Tibial nerve (tissue), 4 donors: ENCODE data around the gene PHTF2. TPM values are rescaled to one million over a fixed set of nuclear protein-coding genes. Genes with fewer than 3 reads are reported as not detected.

ENCODE experiments used
- DNase-seq, 2 donors: peaks; one replicate each; pipeline ENCODE4 v3.0.0-alpha.2; 2019; ENCODE audit warnings: low spot score in 2 of 2
- H3K27ac ChIP-seq, 4 donors: fragments of 200-600 bp; sonication (generic) in 3 of 4; one replicate each; pipeline ENCODE4 v1.5.1; 2017 to 2019; ENCODE audit warnings: mild to moderate bottlenecking in 1 of 4
- H3K27me3 ChIP-seq, 2 donors: fragments of 200-600 bp; sonication (generic) in 1 of 2; one replicate each; pipeline versions ENCODE4 v1.5.1 to v1.6.0; 2017 to 2019
- H3K36me3 ChIP-seq, 3 donors: fragments of 200-600 bp; sonication (generic); one replicate each; pipeline ENCODE4 v1.5.1; 2018 to 2019
- H3K4me1 ChIP-seq, 4 donors: fragments of 200-600 bp; sonication (generic) in 3 of 4; one replicate each; pipeline ENCODE4 v1.5.1; 2017 to 2019
- H3K4me3 ChIP-seq, 4 donors: fragments of 200-600 bp; sonication (generic) in 3 of 4; one replicate each; pipeline ENCODE4 v1.5.1; 2017 to 2019; ENCODE audit warnings: mild to moderate bottlenecking in 1 of 4, moderate library complexity in 1 of 4
- H3K9me3 ChIP-seq, 4 donors: fragments of 200-600 bp; sonication (generic) in 3 of 4; one replicate each; pipeline ENCODE4 v1.5.1; 2017 to 2019
- CTCF ChIP-seq, 5 experiments: fragments of 200-600 bp in 3 of 5; fragments of 450-650 bp in 2 of 5; sonication (generic) in 3 of 5; IDR thresholded peaks; one replicate each; pipeline ENCODE4 v1.5.1; 2016 to 2019; ENCODE audit warnings: antibody characterized with exemption in 5 of 5, mild to moderate bottlenecking in 3 of 5, moderate library complexity in 2 of 5
- EP300 ChIP-seq, 2 donors: sonication (generic); formaldehyde crosslinking; IDR thresholded peaks; one replicate each; pipeline ENCODE4 v1.6.1; 2017; ENCODE audit warnings: antibody characterized with exemption in 2 of 2, mild to moderate bottlenecking in 1 of 2
- POLR2A ChIP-seq, 2 donors: fragments of 450-650 bp; IDR thresholded peaks; one replicate each; pipeline ENCODE4 v1.6.1; 2017; ENCODE audit warnings: antibody characterized with exemption in 2 of 2, mild to moderate bottlenecking in 2 of 2, moderate library complexity in 2 of 2
- WGBS, 2 donors: methylation state at CpG; one replicate each; pipeline ENCODE4 v1.1.5; 2018; 5-methylcytosine and 5-hydroxymethylcytosine counted together
- total RNA-seq, 4 donors: library from RNA; depleted of rRNA; stranded (reverse); fragments of >200 nt; gene quantifications; one replicate each; pipeline ENCODE4 v1.1.0, GENCODE V29; 2016

The PHTF2 gene
- total RNA-seq, 4 donors from 2014 or later: 12.6 to 16.5 (median 14.7) TPM

DNA sequence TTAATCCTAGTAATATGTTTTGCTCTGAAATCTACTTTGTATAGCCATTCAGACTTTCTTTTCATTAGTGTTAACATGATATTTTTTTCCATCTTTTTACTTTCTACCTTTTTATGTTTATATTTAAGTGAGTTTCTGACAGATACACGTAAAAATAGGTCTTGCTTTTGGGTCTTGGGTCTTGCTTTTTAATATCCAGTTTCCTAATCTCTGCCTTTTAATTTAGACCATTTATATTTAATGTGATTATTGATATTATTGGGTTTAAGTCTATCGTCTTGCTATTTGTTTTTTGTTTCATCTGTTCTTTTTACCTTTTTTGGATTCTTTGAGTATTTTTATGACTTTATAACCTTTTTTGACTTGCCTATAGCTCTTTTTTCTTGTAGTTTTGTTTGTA lies 7.9 kb downstream of the PHTF2 start:
- TF ChIP-seq POLR2A (IDR thresholded peaks at IDR 0.05) (no peak), EP300 (IDR thresholded peaks at IDR 0.05) (no peak), CTCF (IDR thresholded peaks at IDR 0.05) (no peak)
- H3K9me3 ChIP-seq: peaks cover 0 to 33% (median 10%) of the 10 kb centered on the region in 4 donors
- no peak overlapping the region for H3K27ac ChIP-seq
- 93 to 95% methylated on average over 2 of the region's 2 CpGs for WGBS, 2 donors
- H3K27me3 ChIP-seq: no peaks in the 10 kb centered on the region
- peaks cover 0 to 7% (median 0%) of the 10 kb centered on the region in 3 donors for H3K36me3 ChIP-seq
- DNase-seq: no peak
- H3K4me3 ChIP-seq: no peak overlapping the region
- H3K4me1 ChIP-seq: no peaks in the 10 kb centered on the region

GRCh38 chr7:77808517-77808916 lies 9.9 kb downstream of the PHTF2 start:
- no peak overlapping the region for H3K4me3 ChIP-seq
- peaks cover 0 to 33% (median 10%) of the 10 kb centered on the region in 4 donors for H3K9me3 ChIP-seq
- 97 to 98% methylated on average over 1 of the region's 1 CpG for whole genome bisulfite sequencing, 2 donors
- TF ChIP-seq EP300 (IDR thresholded peaks at IDR 0.05) (no peak), CTCF (IDR thresholded peaks at IDR 0.05) (no peak), POLR2A (IDR thresholded peaks at IDR 0.05) (no peak)
- peaks cover 0 to 5% (median 0%) of the 10 kb centered on the region in 4 donors for H3K4me1 ChIP-seq
- H3K36me3 ChIP-seq: peaks cover 0 to 7% (median 0%) of the 10 kb centered on the region in 3 donors
- DNase-seq: no peak
- no peak overlapping the region for H3K27ac ChIP-seq
- H3K27me3 ChIP-seq: no peaks in the 10 kb centered on the region

- Histone ChIP-seq H3K9me3 (peaks cover 0 to 25% (median 9%) of the 10 kb centered on the region in 4 donors), H3K4me1 (peaks cover 0 to 5% (median 0%) of the 10 kb centered on the region in 4 donors), H3K27ac (no peak overlapping the region), H3K27me3 (no peaks in the 10 kb centered on the region), H3K36me3 (peaks cover 0 to 10% (median 0%) of the 10 kb centered on the region in 3 donors), H3K4me3 (no peak overlapping the region)
- WGBS, 2 donors: 75 to 88% methylated on average over 2 of the region's 2 CpGs
- TF ChIP-seq EP300 (IDR thresholded peaks at IDR 0.05) (no peak), CTCF (IDR thresholded peaks at IDR 0.05) (no peak), POLR2A (IDR thresholded peaks at IDR 0.05) (no peak)
- no peak for DNase-seq
Observed at GRCh38 chr7:77811516-77812289, 13.1 kb downstream of the PHTF2 start.

DNA sequence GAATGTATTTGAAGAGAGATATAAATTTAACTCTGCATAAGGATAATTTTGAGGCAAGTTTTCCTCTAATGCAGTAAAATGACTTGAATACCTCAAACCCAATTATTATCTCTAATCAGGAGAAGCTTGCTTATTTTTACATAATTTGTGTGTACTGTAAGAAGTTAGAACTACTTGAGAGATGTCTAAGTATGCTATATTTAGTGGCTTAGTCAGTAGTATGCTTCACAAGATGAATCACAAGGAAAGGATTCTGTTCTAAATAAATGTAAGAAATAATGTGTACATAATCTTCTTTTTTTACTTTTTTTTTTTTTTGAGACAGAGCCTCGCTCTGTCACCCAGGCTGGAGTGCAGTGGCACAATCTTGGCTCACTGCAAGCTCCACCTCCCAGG lies 13.7 kb downstream of the PHTF2 start:
- WGBS, 2 donors: 76 to 94% methylated on average over 1 of the region's 1 CpG
- H3K36me3 ChIP-seq: peaks cover 0 to 16% (median 0%) of the 10 kb centered on the region in 3 donors
- H3K4me1 ChIP-seq: peaks cover 0 to 5% (median 0%) of the 10 kb centered on the region in 4 donors
- TF ChIP-seq POLR2A (IDR thresholded peaks at IDR 0.05) (no peak), CTCF (IDR thresholded peaks at IDR 0.05) (no peak), EP300 (IDR thresholded peaks at IDR 0.05) (no peak)
- H3K9me3 ChIP-seq: peaks cover 0 to 23% (median 6%) of the 10 kb centered on the region in 4 donors
- H3K4me3 ChIP-seq: no peak overlapping the region
- no peaks in the 10 kb centered on the region for H3K27me3 ChIP-seq
- DNase-seq: no peak
- no peak overlapping the region for H3K27ac ChIP-seq

DNA sequence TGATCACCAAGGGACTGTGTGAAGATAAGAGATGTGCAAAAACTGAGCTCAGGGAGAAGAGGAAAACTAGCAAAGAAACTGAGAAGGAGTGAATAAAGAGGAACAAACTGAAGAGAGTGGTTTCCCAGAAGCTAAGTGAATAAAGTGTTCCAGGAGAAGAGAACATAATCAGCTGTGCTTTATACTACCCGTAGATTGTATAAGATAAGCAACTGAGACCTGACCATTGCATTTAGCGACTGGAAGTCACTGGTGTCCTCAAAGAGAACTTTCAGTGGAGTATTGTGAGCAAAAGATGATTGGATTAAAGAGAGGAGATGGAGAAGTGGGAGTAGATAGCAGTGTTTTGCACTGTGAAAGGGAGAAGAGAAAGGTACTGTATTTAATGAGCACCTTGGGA lies 14.6 kb downstream of the PHTF2 start:
- no peak for DNase-seq
- Histone ChIP-seq H3K4me3 (no peak overlapping the region), H3K4me1 (peaks cover 0 to 5% (median 0%) of the 10 kb centered on the region in 4 donors), H3K27ac (no peak overlapping the region), H3K27me3 (no peaks in the 10 kb centered on the region), H3K9me3 (peaks cover 0 to 20% (median 3%) of the 10 kb centered on the region in 4 donors), H3K36me3 (peaks cover 0 to 22% (median 0%) of the 10 kb centered on the region in 3 donors)
- WGBS, 2 donors: 86 to 87% methylated on average over 2 of the region's 2 CpGs
- TF ChIP-seq POLR2A (IDR thresholded peaks at IDR 0.05) (no peak), CTCF (IDR thresholded peaks at IDR 0.05) (no peak), EP300 (IDR thresholded peaks at IDR 0.05) (no peak)
